GM12891 (cell line): ENCODE measurements around the gene CA5B.

ENCODE experiments used
- DNase-seq: peaks from one replicate; pipeline ENCODE4 v3.0.0; 2011; ENCODE audit warnings: low spot score; ENCODE audit not compliant: insufficient read length
- FAIRE-seq: peaks from 2 replicates; lab custom pipeline; 2011; peaks lifted over from hg19 to GRCh38; lab: Jason Lieb, UNC
- PAX5 ChIP-seq: IDR thresholded peaks from 2 replicates; pipeline ENCODE4 v1.6.1; 2011; ENCODE audit warnings: low read length, moderate library complexity, mild to moderate bottlenecking; ENCODE audit not compliant: insufficient read depth, severe bottlenecking
- POLR2A ChIP-seq: IDR thresholded peaks from 2 replicates; pipeline ENCODE4 v1.6.1; 2011; ENCODE audit warnings: low read depth, low read length, control low read depth
- POLR2AphosphoS5 ChIP-seq: IDR thresholded peaks from 2 replicates; pipeline ENCODE4 v1.6.1; 2011; ENCODE audit warnings: low read depth, low read length, control low read depth
- POU2F2 ChIP-seq: IDR thresholded peaks from 2 replicates; pipeline ENCODE4 v1.6.1; 2011; ENCODE audit warnings: low read depth, mild to moderate bottlenecking, control low read depth, low read length, moderate library complexity
- SPI1 ChIP-seq: IDR thresholded peaks from 2 replicates; pipeline ENCODE4 v1.6.1; 2011; ENCODE audit warnings: low read depth, low read length, control low read depth
- TAF1 ChIP-seq: IDR thresholded peaks from 2 replicates; pipeline ENCODE4 v1.6.1; 2011; ENCODE audit warnings: low read depth, low read length, control low read depth

The CA5B gene

GRCh38 chrX:15834053-15834452 lies 96.0 kb downstream of the CA5B start:
- no peak for FAIRE-seq
- no peak for DNase-seq
- no peak for TF ChIP-seq POLR2AphosphoS5
- TF ChIP-seq SPI1, result peak; percentile 66
- no peak for TF ChIP-seq PAX5

GRCh38 chrX:15834827-15835595 lies 96.9 kb downstream of the CA5B start:
- FAIRE-seq (no peak), DNase-seq (no peak)
- TF ChIP-seq PAX5 (no peak), TAF1 (no peak), POLR2AphosphoS5 (no peak), POU2F2 (no peak), POLR2A (no peak), SPI1 (no peak)
